IPS-18c (cell line): ENCODE data around the gene EHF.
"Not testable (repeated sequence)": the region's sequence is repeated elsewhere in the genome, so short reads cannot be mapped to it uniquely, and the experiment has no call there.

Source experiments
- H3K4me3 ChIP-seq: 2 replicates; pipeline ENCODE4 v1.7.0; 2013; ENCODE audit warnings: low read depth, mild to moderate bottlenecking, low read length, moderate library complexity; ENCODE audit not compliant: insufficient read depth
- H3K9me3 ChIP-seq: one replicate; pipeline ENCODE4 v1.6.1; 2013; ENCODE audit warnings: mild to moderate bottlenecking, low read length, moderate library complexity; ENCODE audit not compliant: control insufficient read depth, insufficient read depth

EHF gene

GRCh38 chr11:34669458-34669857, 48.6 kb downstream of the EHF start:
- Histone ChIP-seq H3K4me3 (no peak overlapping the region), H3K9me3 (no peaks in the 10 kb centered on the region)

GRCh38 chr11:34671117-34671516, 50.2 kb downstream of the EHF start:
- no peak overlapping the region for H3K4me3 ChIP-seq
- no peaks in the 10 kb centered on the region for H3K9me3 ChIP-seq

GRCh38 chr11:34671946-34672345, 51.1 kb downstream of the EHF start:
- H3K9me3 ChIP-seq, result no peaks in the 10 kb centered on the region
- H3K4me3 ChIP-seq, result no peak overlapping the region

GRCh38 chr11:34674038-34674437, 53.1 kb downstream of the EHF start:
- no peak overlapping the region for H3K4me3 ChIP-seq

GRCh38 chr11:34676227-34676626, 55.3 kb downstream of the EHF start:
- H3K9me3 ChIP-seq, result no peaks in the 10 kb centered on the region
- H3K4me3 ChIP-seq, result no peak overlapping the region

More at GRCh38 chr11:34674038-34674437, 53.1 kb downstream of the EHF start:
- no peaks in the 10 kb centered on the region for H3K9me3 ChIP-seq

GRCh38 chr11:34679681-34680080, 58.8 kb downstream of the EHF start:
- no peak overlapping the region for H3K4me3 ChIP-seq

GRCh38 chr11:34680206-34680605, 59.3 kb downstream of the EHF start:
- no peaks in the 10 kb centered on the region for H3K9me3 ChIP-seq
- H3K4me3 ChIP-seq, result no peak overlapping the region

More at GRCh38 chr11:34679681-34680080, 58.8 kb downstream of the EHF start:
- no peaks in the 10 kb centered on the region for H3K9me3 ChIP-seq

- H3K4me3 ChIP-seq, result no peak overlapping the region
- H3K9me3 ChIP-seq, result no peaks in the 10 kb centered on the region
These were observed 60.2 kb downstream of the EHF start for GRCh38 chr11:34680918-34681586.

- Histone ChIP-seq H3K4me3 (no peak overlapping the region), H3K9me3 (no peaks in the 10 kb centered on the region)
These were observed 61.9 kb downstream of the EHF start for GRCh38 chr11:34682825-34683224.

GRCh38 chr11:34683396-34683795, 62.5 kb downstream of the EHF start:
- Histone ChIP-seq H3K4me3 (no peak overlapping the region), H3K9me3 (no peaks in the 10 kb centered on the region)

GRCh38 chr11:34685864-34686263, 65.0 kb downstream of the EHF start:
- H3K9me3 ChIP-seq, result no peaks in the 10 kb centered on the region
- H3K4me3 ChIP-seq, result no peak overlapping the region

GRCh38 chr11:34692299-34692698, 71.4 kb downstream of the EHF start:
- peak overlapping the region; percentile 44; the same call in 1 of the 2 replicates for H3K4me3 ChIP-seq
- not testable (repeated sequence) for H3K9me3 ChIP-seq

- Histone ChIP-seq H3K9me3 (peaks cover 3% of the 10 kb centered on the region), H3K4me3 (no peak overlapping the region)
These were observed 76.0 kb downstream of the EHF start for GRCh38 chr11:34696862-34697261.

- H3K9me3 ChIP-seq, result peaks cover 5% of the 10 kb centered on the region
- H3K4me3 ChIP-seq, result no peak overlapping the region
These were observed 86.0 kb downstream of the EHF start for GRCh38 chr11:34706709-34707461.

GRCh38 chr11:34707462-34707840, 86.6 kb downstream of the EHF start:
- Histone ChIP-seq H3K4me3 (no peak overlapping the region), H3K9me3 (peaks cover 5% of the 10 kb centered on the region)
